Activated CD4-positive, alpha-beta T cell treated with anti-CD3 and anti-CD28 coated beads, Interleukin-2, amount 10 ng/mL, durations not matched to agents 24 days and 14 days (primary cell): ENCODE data around the gene GRB7. TPM values are rescaled to one million over a fixed set of nuclear protein-coding genes. Genes with fewer than 3 reads are reported as not detected.
A peak's percentile ranks its signal among the peaks of the same experiment; 100 is the strongest.
"Not testable (repeated sequence)": the region's sequence is repeated elsewhere in the genome, so short reads cannot be mapped to it uniquely, and the experiment has no call there.

Source experiments
- DNase-seq: peaks from one replicate; pipeline ENCODE4 v3.0.0; 2022
- H3K27ac Mint-ChIP-seq: one replicate; pipeline ENCODE4 v1.8.0; 2022; ENCODE audit warnings: mild to moderate bottlenecking, mixed read lengths
- H3K27me3 Mint-ChIP-seq: one replicate; pipeline ENCODE4 v1.8.0; 2022; ENCODE audit warnings: mixed read lengths
- H3K36me3 Mint-ChIP-seq: one replicate; pipeline ENCODE4 v1.8.0; 2022; ENCODE audit warnings: low read depth, mild to moderate bottlenecking, mixed read lengths
- H3K4me1 Mint-ChIP-seq: one replicate; pipeline ENCODE4 v1.8.0; 2021; ENCODE audit warnings: mixed read lengths
- H3K4me3 Mint-ChIP-seq: one replicate; pipeline ENCODE4 v1.8.0; 2022; ENCODE audit warnings: mild to moderate bottlenecking, moderate library complexity, mixed read lengths
- H3K9me3 Mint-ChIP-seq: one replicate; pipeline ENCODE4 v1.8.0; 2021; ENCODE audit warnings: mixed read lengths
- intact Hi-C: fragments of 100-400 bp; cut with micrococcal nuclease; formaldehyde crosslinking; loops from one replicate; pipeline ENCODE4 v1.15.1; 2023
- total RNA-seq: library from RNA; stranded (reverse); gene quantifications from 2 replicates; pipeline ENCODE4 v1.2.3, GENCODE V29; 2022

GRB7 gene
- total RNA-seq, 1 donor from 2014 or later, result 0.30 TPM

DNA sequence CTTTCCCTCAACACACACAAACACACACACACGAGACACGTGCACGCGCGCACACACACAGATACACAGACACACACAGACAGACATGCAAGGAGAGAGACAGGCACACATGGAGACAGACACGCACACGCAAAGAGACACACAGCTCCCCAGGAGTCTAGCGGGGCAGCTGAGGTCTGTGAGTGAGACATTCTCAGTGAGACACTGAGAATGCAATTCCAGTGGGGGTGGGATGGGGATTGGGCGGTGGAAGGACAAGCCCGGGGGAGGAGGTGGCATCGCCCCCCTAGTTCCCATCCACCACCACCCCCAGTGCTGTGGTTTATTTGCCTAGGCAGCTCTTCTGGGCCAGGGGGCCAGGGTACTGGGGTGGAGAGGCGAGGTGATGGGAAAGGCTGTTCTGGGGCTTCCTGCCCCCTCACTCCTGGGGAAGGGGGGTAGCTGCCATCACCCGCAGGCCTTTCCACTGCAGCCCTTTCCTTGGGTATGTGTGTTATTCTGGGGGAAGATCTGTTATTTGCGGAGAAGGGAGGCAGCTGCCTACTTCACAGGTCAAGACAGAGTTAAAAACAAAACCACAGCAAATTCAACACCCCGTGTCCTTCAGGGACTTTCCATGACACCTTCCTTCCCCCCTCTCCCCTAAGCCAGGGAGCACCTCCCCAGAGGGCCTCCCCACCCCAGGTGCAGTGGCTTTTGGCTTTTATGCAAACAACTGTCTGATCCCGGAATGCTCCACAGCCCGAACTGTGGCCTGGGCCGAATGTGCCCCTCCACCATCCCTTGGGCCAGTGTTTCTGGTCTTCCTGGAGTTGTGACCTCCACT is 18.0 kb downstream of the GRB7 start:
- intact Hi-C loops, result loop anchor here (5.0 to 10.0 kb wide), 2 partner anchors 37 to 169 kb away; partner anchors contain the start of genes LRRC3C and ORMDL3
- H3K4me3 Mint-ChIP-seq, result peak overlapping the region; percentile 66
- peak overlapping the region; percentile 91 for H3K27ac Mint-ChIP-seq
- H3K4me1 Mint-ChIP-seq, result peaks cover 53% of the 10 kb centered on the region
- DNase-seq, result peak; percentile 83
- H3K9me3 Mint-ChIP-seq, result no peaks in the 10 kb centered on the region
- H3K36me3 Mint-ChIP-seq, result no peaks in the 10 kb centered on the region
- no peaks in the 10 kb centered on the region for H3K27me3 Mint-ChIP-seq

DNA sequence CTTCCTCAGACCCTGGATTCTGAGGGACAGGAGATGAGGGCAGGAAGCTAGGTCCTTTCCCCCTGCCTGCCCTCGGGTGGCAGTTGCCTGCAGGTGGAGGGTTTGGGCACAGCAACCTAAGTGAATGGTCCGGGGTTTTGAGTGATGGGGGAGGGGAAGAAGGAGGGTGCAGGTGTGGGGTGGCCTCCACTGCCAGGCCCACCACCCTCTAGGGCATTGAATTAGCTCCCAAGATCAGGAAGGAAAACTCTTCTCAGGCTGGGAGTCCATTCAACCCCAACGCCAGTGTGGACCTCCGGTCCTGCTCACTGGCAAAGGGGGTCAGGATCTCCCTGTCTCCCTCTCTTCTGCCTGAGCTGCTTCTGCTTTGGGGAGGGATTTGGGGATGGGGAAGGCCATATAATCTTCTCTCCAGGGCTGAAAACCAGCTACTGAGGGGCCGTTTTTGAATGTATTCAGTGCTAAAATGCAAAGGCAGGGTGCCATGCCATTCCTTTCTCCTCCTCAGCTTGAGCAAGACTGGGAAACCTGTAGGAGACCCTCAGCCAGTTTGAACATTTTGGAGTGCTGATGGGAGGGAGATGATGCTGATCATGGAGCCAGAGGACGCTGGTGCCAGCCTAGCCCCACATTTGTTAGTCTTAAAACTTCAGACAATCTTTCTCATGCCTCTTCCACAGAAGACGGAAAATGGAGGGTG is 18.8 kb downstream of the GRB7 start:
- H3K9me3 Mint-ChIP-seq, result no peaks in the 10 kb centered on the region
- H3K4me3 Mint-ChIP-seq, result peak overlapping the region; percentile 66
- intact Hi-C loops, result loop anchor here (5.0 to 10.0 kb wide), 2 partner anchors 36 to 168 kb away; partner anchors contain the start of genes LRRC3C and ORMDL3

DNA sequence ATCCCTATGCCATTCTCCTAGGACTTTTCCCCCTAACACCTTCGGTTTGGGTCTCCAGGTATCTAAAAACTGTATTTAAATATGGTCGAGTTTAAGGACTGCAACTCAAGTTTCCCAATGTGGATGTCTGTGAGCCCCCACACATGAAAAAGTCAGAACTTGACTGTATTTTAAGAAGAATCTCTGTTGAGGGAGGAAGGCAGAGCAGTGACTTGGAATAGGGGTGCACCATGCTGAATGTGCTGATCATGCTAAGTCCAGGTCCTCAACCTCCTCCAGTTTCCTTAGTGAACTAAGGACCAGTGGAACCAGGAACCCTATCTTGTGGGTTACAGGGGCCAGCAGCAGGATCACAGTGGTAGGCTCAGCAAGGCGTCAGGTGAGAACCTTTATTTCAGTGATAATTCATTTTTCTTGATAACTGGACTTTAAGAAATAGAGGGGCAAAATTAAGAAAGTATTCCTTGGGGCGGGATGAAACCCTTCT is 19.5 kb downstream of the GRB7 start:
- Mint-ChIP-seq H3K4me1 (peaks cover 54% of the 10 kb centered on the region), H3K4me3 (peak overlapping the region; percentile 49), H3K27ac (peak overlapping the region; percentile 56), H3K36me3 (peaks cover 4% of the 10 kb centered on the region), H3K9me3 (no peaks in the 10 kb centered on the region), H3K27me3 (no peaks in the 10 kb centered on the region)
- DNase-seq, result peak; percentile 59
- intact Hi-C loops, result loop anchor here (5.0 to 10.0 kb wide), 2 partner anchors 35 to 168 kb away; partner anchors contain the start of genes LRRC3C and ORMDL3

More for the DNA sequence above, 18.8 kb downstream of the GRB7 start:
- Mint-ChIP-seq H3K27me3 (no peaks in the 10 kb centered on the region), H3K4me1 (peaks cover 55% of the 10 kb centered on the region), H3K36me3 (peaks cover 4% of the 10 kb centered on the region), H3K27ac (peak overlapping the region; percentile 91)
- DNase-seq, result no peak

DNA sequence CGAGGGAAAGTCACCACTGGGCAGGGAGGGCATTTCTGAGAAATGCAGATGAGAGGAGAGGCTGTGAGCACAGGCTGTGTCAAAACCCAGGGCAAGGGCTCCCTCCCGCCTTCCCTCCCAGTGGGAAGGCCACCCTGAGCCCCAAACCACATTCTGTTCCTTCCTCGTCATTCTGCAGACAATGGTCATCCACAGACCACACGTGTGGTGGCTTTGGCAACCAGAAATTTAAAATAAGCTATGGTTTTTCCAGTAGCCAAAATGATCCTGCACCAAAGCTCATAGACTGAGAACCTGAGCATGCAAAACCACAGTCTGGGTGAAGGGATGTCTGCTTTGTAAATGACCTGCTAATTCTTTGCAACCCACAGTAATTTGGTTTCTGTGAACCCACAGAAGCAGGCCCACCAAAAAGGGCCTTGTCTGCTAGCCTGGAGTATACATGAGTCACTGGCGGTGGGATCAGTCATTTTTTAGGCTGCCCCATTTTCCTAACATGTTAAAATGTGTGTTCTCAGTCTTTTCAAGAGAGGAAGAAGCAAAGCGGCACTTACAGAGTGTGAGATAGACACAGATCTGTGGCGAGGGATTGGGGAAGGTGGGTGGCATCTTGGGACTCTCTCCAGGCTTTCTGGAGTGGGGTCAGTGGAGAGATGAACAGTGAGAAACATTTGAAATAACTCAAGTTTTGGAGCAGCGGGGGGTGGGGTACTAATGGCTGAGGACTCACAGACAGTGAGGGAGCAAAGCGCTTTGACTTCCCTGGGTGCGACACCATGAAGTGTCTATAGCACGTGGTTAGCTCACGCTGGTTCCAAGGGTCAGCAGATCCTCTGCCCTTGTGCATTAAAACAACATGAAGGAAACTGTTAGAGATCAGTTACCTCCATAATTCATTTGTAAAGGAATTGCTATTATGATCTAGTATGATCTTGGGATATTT is 20.5 kb downstream of the GRB7 start:
- Mint-ChIP-seq H3K4me3 (peak overlapping the region; percentile 1), H3K4me1 (peaks cover 51% of the 10 kb centered on the region), H3K9me3 (no peaks in the 10 kb centered on the region), H3K27me3 (no peaks in the 10 kb centered on the region), H3K36me3 (peaks cover 10% of the 10 kb centered on the region), H3K27ac (peak overlapping the region; percentile 56)
- intact Hi-C loops, result loop anchor here (1.0 to 10.0 kb wide), 3 partner anchors 12 to 167 kb away; partner anchors contain the start of genes LRRC3C and ORMDL3
- peak; percentile 74 for DNase-seq

DNA sequence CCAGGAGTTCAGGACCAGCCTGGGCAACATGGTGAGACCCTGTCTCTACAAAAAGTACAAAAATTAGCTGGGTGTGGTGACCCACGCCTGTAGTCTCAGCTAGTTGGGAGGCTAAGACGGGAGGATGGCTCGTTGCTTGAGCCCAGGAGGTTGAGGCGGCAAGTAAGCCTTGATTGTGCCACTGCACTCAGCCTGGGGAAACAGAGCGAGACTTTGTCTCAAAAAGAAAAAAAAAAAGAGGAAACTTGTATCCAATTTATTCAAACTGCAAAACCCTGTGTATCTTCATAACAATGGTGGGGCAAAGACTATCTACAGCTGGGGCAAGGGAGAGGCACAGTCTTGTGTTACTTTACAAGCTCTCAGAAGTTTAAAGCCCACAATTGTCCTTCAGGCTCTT is 21.5 kb downstream of the GRB7 start:
- Mint-ChIP-seq H3K4me3 (no peak overlapping the region), H3K36me3 (peaks cover 11% of the 10 kb centered on the region), H3K27ac (peak overlapping the region; percentile 48), H3K4me1 (peaks cover 47% of the 10 kb centered on the region), H3K9me3 (no peaks in the 10 kb centered on the region), H3K27me3 (no peaks in the 10 kb centered on the region)
- intact Hi-C loops, result loop anchor here (5.0 to 10.0 kb wide), 2 partner anchors 33 to 166 kb away; partner anchors contain the start of genes LRRC3C and ORMDL3
- DNase-seq, result no peak

DNA sequence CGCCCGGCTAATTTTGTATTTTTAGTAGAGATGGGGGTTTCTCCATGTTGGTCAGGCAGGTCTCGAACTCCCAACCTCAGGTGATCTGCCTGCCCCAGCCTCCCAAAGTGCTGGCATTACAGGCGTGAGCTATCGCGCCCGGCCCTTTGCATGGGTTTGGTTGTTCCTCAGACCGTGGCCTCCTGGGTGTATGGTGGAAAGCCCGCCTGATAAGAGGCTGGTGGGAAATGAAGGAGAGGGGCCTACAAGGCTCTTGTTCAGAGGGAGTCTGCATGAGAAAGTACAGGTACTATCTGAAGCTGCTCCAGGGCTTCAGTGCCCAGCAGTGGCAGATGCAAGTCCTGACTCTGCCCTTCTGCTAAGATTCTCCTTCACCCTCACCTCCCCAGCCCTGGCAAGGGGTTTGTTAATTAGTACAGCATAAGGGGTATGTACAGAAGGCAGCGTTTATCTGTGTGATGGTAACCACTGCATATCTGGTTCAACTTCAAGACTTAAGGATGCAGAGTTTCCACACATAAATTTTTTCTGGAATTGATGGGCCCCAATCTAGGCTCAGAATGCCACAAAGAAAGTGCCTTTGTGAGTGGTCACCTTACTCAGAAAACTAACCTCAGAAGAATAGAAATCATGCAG is 24.2 kb downstream of the GRB7 start:
- H3K4me1 Mint-ChIP-seq, result peaks cover 37% of the 10 kb centered on the region
- H3K27ac Mint-ChIP-seq, result no peak overlapping the region
- H3K9me3 Mint-ChIP-seq, result peaks cover 5% of the 10 kb centered on the region
- intact Hi-C loops, result no loop called here
- no peak for DNase-seq
- no peaks in the 10 kb centered on the region for H3K27me3 Mint-ChIP-seq
- H3K4me3 Mint-ChIP-seq, result no peak overlapping the region
- peaks cover 35% of the 10 kb centered on the region for H3K36me3 Mint-ChIP-seq

DNA sequence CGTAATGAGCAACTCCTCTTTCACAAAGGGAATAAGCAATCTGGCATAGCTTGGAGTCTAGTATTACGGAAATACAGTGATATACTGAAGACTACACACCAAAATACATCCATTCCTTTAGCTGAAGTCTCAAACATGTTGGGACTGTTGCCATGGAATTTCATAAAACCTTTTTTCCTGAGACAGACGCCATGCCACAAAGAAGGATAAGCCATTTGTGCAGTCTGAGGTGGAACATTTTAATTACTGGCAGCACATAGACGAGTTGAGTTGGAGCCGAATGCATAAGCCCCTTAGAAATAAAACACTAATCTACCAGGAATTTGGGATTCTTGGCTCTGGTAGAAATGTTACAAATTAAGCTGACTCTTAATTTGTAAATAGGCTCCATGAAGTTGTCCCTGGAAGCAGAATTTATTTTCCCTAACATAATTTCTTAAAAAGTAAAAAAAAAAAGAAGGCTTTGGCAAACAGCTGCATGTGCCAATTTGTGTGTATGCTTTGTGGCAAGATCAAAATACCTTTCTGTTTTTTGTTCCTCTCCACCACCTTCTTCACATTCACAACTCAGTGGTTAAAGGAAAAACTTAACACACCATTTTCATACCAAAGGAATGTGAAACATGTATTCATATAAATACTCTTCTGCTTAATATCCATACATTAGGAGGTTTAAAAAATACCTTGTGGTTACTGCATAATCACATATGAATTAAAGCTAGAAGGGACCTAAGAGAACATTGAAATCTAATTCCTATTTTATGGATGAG is 25.5 kb downstream of the GRB7 start:
- Mint-ChIP-seq H3K27ac (no peak overlapping the region), H3K9me3 (peaks cover 5% of the 10 kb centered on the region), H3K4me3 (no peak overlapping the region), H3K27me3 (no peaks in the 10 kb centered on the region), H3K36me3 (peaks cover 43% of the 10 kb centered on the region), H3K4me1 (peaks cover 34% of the 10 kb centered on the region)
- intact Hi-C loops, result no loop called here
- DNase-seq, result no peak

DNA sequence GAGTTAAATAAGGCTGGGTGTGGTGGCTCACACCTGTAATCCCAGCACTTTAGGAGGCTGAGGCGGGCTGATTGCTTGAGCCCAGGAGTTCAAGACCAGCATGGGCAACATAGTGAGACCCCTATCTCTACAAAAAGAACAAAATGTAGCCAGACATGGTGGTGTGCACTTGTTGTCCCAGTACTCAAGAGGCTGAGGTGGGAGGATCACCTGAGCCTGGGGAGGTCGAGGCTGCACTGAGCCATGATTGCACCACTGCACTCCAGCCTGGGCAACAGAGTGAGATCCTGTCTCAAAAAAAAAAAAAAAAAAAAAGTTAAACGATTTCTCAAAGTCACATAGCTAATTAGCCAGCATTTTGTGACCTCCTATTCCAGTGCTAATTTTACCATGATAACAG is 26.4 kb downstream of the GRB7 start:
- peaks cover 33% of the 10 kb centered on the region for H3K4me1 Mint-ChIP-seq
- H3K4me3 Mint-ChIP-seq, intact Hi-C loops, H3K27ac Mint-ChIP-seq, DNase-seq, H3K9me3 Mint-ChIP-seq, H3K27me3 Mint-ChIP-seq: not testable (repeated sequence)
- peaks cover 50% of the 10 kb centered on the region for H3K36me3 Mint-ChIP-seq

DNA sequence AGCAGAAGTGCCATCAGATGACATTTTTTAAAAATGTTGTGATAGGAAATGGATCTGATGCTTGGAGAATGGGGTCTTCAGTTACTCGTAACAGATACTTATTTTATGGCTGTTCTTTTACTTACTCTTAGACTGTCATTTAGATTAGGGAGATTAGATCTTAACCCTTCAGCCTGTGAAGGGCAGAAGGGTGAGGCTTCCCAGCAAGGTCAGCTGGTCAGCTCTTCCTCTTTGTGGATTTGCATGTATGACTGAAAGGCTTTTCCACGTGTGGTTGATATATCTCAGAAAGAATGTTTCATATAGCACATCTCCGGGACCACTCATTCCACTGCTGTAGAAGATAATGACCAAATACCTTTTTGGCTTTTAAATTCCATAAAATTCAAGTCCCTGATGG is 27.4 kb downstream of the GRB7 start:
- Mint-ChIP-seq H3K4me1 (peaks cover 41% of the 10 kb centered on the region), H3K9me3 (peaks cover 5% of the 10 kb centered on the region), H3K4me3 (no peak overlapping the region), H3K27me3 (no peaks in the 10 kb centered on the region), H3K27ac (no peak overlapping the region), H3K36me3 (peaks cover 51% of the 10 kb centered on the region)
- DNase-seq, result no peak
- intact Hi-C loops, result no loop called here

DNA sequence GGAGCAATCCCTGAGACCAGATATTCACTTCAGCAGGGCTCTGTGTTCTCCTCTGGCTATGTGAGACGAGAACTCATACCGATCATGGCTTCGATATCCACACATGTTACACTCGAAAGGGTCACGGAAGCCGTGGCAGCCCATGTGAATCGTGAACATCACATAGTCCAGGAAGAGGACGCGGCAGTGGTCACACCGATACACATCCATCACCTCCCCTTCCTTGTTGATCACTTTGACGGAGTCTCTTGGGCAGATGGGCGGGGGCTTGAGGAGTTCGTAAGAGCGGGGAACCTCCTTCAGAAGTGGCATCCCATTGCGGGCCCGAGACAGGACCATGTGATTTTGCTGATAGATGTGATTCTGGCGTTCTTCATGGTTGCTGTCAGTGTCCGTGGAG is 28.0 kb downstream of the GRB7 start:
- no peaks in the 10 kb centered on the region for H3K27me3 Mint-ChIP-seq
- H3K4me1 Mint-ChIP-seq, result peaks cover 47% of the 10 kb centered on the region
- no peak overlapping the region for H3K27ac Mint-ChIP-seq
- DNase-seq, result no peak
- intact Hi-C loops, result no loop called here
- H3K4me3 Mint-ChIP-seq, result no peak overlapping the region
- H3K36me3 Mint-ChIP-seq, result peaks cover 51% of the 10 kb centered on the region
- peaks cover 5% of the 10 kb centered on the region for H3K9me3 Mint-ChIP-seq

DNA sequence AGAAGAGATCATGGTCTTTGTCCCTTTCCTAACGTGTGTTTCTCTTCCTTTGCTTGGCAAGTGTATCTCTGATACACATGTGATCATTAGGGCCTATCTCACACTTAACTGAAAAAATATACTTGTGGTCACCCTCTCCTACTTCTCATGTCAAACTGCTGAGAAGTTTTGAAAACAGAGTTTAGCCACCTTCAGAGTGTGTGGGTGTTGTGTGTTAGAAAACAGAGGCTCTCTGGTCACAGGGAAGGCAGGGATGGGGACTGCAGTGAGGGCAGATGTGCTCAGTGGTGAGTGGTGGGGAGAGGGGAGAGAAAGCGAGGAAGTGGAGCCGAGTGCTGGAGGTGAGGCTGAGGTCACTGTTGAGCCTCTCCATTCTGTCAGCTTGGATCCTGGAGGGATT is 29.4 kb downstream of the GRB7 start:
- peaks cover 5% of the 10 kb centered on the region for H3K9me3 Mint-ChIP-seq
- peak overlapping the region; percentile 53 for H3K27ac Mint-ChIP-seq
- no peak for DNase-seq
- H3K4me3 Mint-ChIP-seq, result no peak overlapping the region
- intact Hi-C loops, result no loop called here
- no peaks in the 10 kb centered on the region for H3K27me3 Mint-ChIP-seq
- peaks cover 54% of the 10 kb centered on the region for H3K36me3 Mint-ChIP-seq
- H3K4me1 Mint-ChIP-seq, result peaks cover 56% of the 10 kb centered on the region

DNA sequence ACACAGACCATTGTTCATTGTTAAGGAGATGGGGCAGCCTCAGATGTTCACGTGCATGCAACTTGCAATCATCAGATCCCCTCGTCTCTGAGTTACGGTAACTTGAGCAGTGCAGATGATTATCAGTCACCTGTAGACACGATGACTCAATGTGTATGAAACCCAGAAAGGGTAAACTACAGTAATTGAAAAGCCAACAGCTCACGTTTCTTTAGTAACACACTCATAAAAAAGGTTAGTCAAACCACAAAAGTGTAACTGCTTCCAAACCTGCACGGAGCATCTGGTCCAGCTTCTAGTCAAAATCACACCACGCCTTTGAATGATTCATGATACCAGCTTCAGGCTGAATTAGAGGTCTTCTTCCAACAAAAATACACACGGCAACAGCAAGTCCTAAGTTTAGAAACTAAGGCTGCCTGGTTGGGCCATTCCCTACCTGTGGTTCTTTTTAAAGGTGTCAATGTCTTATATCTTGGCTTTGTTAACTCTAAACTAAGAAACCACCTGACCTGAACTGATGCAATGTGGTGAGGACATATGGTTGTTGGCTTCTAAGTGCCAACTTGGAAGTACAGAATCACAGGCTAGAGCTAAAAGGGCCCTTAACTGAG is 32.3 kb downstream of the GRB7 start:
- intact Hi-C loops, result loop anchor here (1.0 to 5.0 kb wide), 7 partner anchors 12 to 157 kb away; partner anchors contain the start of genes LRRC3C and ORMDL3
- Mint-ChIP-seq H3K4me3 (peak overlapping the region; percentile 13), H3K27ac (peak overlapping the region; percentile 74), H3K9me3 (peaks cover under 1% of the 10 kb centered on the region), H3K27me3 (no peaks in the 10 kb centered on the region), H3K4me1 (peaks cover 69% of the 10 kb centered on the region), H3K36me3 (peaks cover 51% of the 10 kb centered on the region)
- peak; percentile 86 for DNase-seq
